Activated gamma-delta T cell treated with anti-CD3 and anti-CD28 coated beads, Interleukin-2, amount 50 U/mL, for 16 hours (primary cell): ENCODE data around the gene OR10C1.

Experiments used
- DNase-seq: peaks from one replicate; pipeline ENCODE4 v3.0.0-alpha.2; 2020; ENCODE audit warnings: low read depth

Gene OR10C1

DNA sequence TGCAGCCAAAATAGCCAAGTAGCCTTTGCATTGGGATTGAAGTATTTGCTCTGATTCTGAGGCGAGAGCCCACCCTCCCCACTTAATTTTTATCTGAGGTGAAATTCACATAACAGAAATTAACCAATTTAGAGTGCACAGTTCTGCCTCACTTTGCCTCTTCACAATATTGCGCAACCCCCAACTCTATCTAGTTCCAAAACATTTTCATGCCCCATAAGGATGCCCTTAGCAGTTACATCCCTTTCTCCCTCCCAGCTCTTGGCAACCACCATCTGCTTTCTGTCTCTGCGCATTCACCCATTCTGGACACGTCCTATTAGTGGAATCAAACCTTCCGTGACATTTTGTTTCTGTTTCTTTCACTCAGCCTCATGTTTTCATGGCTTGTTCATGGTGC, 39.6 kb downstream of the OR10C1 start:
- DNase-seq, result no peak

DNA sequence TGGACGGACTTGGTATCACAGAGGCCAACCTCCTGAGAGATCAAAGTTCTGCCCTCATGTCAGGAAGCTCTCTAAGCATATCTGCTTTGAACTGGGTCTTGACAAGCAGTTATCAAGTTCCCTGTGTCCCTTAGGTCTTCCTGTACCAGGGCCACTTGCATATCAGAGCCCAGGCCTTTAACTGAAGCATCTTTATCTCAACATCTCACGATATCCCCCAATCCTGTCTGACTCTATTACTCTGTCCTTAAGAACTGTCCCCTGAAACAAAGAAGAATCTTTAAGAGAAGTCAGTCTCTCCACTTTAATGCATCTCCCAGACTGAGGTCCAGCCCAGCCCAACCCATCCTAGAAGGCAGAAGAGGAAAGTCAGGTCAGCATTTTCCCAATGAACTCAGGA, 40.5 kb downstream of the OR10C1 start:
- no peak for DNase-seq

DNA sequence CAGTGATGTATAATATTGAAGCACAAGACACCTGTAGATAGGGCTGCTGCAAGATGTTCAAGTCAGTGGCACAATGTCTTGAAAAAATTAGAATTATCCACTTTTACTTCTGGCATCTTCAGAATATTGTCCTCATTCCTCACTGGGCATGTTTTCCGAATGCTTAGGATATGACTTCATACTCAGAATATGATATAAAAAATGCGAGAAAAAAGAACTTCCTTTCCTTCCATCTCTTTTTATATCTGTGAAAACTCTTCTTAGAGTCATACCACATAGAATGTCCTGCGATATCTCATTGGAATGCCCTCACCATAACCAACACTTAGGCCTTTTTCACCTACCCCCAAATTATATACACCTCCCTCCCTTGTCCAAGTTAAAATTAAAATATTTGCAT, 44.1 kb downstream of the OR10C1 start:
- DNase-seq, result no peak

DNA sequence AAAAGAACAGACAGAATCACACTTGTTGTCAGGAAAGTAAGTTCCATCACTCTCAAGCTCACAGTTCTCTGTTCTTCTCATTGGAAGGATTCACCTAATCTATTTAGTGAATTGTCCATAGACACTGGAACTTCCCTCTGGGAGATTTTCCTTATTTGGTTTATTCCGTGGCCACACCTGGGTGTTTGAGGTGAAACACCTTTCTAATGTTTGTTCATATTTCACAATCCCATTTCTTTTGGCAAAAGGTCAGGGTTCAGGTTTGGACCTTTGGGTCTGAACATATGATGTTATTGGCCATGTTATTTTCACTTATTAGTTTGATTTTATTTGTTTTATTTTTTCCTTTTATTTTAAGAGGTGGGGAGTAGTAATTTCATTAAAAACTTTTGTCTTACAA, 44.6 kb downstream of the OR10C1 start:
- no peak for DNase-seq

DNA sequence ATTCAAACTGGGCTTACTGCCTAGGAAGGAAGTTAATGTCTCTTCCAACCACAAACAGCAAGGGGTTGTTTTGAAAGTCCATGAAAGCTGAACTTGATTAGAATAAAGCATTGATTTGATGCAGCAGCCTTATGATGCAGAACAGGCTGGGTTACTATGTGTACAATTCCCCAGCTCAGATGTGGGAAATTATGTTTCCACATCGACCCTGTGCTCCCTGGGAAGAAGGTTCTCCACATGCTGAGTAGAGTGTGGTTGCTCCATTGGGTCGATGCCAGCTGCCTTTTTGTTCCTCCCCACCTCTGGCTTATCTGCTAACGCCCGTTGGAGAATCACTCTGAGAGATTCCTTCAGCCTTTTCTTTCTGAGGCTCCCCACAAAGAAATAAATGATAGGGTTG, 47.5 kb downstream of the OR10C1 start:
- no peak for DNase-seq

DNA sequence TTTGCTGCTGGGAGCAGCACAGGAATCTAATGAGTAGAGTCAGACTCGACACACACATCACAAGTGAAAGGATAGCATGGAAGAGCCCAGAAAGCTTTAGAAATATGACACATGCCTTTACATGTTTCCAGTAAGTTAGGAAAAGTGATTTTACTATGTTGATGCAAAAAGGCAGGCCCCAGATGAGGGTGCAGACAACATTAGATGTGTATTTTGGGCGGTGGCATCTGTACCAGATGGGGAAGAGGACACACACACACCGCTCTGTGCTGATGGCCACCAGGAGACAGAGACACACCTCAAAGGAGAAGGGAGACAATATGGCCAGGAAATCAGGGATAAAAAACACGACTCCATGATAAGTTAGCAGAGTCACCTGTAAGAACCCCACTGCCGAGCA, 48.0 kb downstream of the OR10C1 start:
- no peak for DNase-seq

DNA sequence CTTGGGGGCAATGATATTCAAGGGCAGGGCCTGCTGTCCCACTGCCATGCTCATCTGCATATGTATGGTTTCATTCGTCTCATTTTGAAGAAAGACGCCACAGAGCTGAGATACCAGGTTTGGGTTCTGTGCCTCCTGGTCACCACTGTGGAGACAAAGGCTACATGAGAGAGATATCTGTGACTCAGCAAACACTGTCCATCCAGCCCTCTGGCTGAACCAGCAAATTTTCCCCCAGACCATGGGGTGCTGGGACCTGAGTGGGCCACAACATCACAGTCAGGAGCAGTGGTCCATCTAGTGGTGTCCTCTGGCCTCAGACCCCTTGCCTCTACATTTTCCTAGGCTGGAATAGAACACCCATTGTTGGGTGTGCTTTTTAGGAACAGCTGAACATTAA, 48.6 kb downstream of the OR10C1 start, which contains the start of gene MAS1L:
TSS of gene MAS1L (minus strand) at position 297 of the 400 bp plus-strand sequence. CDS start at position 243, 54 bp downstream.
- no peak for DNase-seq

DNA sequence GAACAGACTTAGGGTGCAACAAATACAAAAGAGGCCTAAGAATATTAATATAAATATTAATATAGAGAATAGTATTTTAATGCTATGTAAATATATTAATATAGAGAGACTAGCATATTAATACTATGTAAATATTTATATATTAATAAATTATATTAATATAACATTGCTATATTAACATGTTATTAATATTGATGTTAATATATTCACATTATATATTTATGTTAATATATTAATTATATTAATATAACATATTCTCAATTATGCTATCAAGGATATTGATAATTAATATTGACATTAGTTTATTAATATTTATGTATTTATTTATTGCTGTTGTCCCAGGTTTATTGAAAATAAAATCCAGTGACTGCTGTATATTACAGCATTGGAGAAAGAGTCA, 49.8 kb downstream of the OR10C1 start:
- DNase-seq, result no peak

DNA sequence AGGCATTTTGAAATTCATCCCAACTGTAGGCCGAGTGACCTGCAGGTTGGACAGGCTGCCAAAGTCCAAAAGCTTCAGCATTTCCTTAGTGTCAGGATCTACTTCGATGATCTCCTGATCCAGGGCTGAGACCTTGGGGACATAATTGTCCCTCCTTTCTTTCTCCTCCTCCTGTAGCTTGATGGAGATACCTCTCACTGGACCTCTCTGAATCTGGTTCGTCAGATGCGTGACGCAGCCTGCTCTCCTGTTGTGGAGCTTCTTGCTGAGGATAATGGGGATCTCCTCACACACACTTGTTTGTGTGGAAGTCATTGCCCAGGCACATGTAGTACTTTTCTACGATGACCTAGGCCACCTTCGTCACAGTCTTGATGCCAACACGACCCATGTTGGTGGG, 50.2 kb downstream of the OR10C1 start:
- DNase-seq, result no peak

DNA sequence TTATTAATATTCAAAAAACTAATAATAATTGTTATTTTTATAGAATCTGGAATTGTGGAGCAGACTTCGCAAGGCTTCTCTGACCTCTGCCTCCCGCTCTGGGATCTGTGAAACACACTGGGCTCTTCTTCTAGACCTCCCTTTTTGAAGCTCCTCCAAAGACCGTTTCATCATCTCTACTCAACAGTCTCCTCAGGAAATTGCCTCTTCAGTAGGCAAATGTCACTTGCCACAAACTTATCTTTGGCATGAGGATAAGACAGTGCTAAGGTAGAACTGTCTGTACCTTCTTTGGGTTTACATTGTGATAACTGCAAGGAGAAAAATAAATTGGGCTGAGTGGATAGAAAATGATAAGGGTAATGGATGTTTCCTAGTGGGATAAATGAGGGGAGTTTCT, 50.9 kb downstream of the OR10C1 start:
- no peak for DNase-seq

DNA sequence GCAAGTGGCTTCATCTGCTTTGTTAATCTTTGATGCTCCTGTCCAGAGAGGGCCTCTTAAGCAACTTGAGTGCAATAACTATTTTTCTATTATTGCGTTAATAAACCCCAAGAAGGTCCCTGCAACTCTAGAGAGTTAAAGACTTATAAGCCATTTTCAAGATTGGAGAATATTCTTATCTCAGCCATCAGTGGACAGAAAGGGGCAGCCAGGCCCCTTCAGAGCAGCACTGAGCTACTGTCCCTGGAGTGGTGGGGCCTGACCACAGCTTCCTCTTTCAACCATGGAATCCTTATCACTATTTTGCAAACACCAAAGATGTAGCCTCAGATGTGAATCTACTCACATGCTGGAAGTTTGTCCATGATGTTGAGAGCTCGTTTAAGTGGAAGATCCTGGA, 51.4 kb downstream of the OR10C1 start:
- DNase-seq, result no peak
